ENCODE measurements around the gene ADCY5. TPM values are rescaled to one million over a fixed set of nuclear protein-coding genes. Genes with fewer than 3 reads are reported as not detected.

The ADCY5 gene
- polyA plus RNA-seq, 4 donors = 0.67 to 6.9 (median 5.0) TPM

DNA sequence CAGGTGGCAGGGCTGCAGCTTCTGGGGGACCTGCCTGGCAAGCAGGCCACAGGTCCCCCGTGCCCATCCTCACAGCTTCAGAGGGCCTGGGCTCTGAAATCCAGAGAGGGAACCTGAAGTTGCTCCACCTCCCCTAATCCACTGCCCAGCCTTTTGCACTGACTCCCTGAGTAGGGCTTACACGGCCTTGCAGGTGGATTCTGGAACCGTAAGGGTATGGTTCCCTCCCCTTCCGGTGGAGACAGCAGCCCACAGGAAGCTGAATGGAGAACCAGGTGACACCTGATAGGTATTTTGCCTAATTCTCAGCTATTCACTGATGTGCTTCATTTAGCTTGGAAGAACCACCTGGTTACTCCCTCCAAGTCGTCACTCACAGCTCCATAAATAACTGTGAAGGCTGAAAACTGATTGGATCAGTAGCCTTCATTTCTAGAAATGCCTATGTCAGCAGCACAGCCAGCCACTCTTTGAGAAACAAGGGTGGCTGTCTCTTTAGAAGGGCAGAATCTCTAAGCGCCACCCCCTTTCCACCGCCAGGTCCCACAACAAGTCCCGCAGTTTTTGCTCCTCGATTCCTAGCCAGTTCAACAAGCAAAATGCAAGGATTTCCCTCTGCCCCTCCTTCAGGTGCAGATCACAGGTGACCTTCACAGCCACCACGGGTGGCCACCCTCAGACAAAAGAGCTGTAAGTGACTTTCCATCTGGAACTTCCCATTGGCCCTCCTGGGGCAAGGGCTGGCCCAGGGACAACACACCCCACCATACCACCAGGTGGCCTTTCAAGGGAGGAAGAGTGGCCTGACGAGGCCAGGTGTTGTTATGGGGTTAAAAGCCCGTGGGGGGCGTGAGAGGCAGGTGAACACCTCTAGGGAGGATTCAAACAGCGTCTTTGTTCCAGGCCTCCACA, 134.3 kb downstream of the ADCY5 start:
- Histone ChIP-seq H3K36me3 (ENCODE audit: control insufficient read depth in 3 of 3, insufficient read depth in 2 of 3, low read depth in 1 of 3, low read length in 3 of 3) (peaks cover 0 to 60% (median 0%) of the 10 kb centered on the region in 3 donors), H3K9me3 (ENCODE audit: control insufficient read depth in 2 of 2, insufficient read depth in 1 of 2, low read depth in 1 of 2, low read length in 1 of 2) (no peaks in the 10 kb centered on the region), H3K4me1 (ENCODE audit: control insufficient read depth in 3 of 3, insufficient read depth in 2 of 3, low read depth in 1 of 3, low read length in 2 of 3) (no peaks in the 10 kb centered on the region), H3K27ac (ENCODE audit: low read depth in 1 of 3, low read length in 2 of 3) (no peak overlapping the region), H3K27me3 (ENCODE audit: control insufficient read depth in 3 of 3, insufficient read depth in 3 of 3, low read length in 3 of 3) (no peaks in the 10 kb centered on the region), H3K4me3 (ENCODE audit: low read depth in 1 of 3, low read length in 3 of 3) (no peak overlapping the region)
- FAIRE-seq (no peak), DNase-seq (no peak)
- WGBS, 3 donors = 49 to 60% (median 58%) methylated on average over 14 of the region's 14 CpGs

GRCh38 chr3:123313889-123314288, 135.0 kb downstream of the ADCY5 start:
- DNase-seq = no peak
- H3K27ac ChIP-seq (ENCODE audit: low read depth in 1 of 3, low read length in 2 of 3) = no peak overlapping the region
- WGBS, 3 donors = 48 to 74% (median 55%) methylated on average over 5 of the region's 5 CpGs

GRCh38 chr3:123312331-123313265, 136.3 kb downstream of the ADCY5 start:
- H3K27ac ChIP-seq (ENCODE audit: low read depth in 1 of 3, low read length in 2 of 3) = no peak overlapping the region
- no peak for DNase-seq
- no peak for FAIRE-seq

More at GRCh38 chr3:123313889-123314288, 135.0 kb downstream of the ADCY5 start:
- H3K27me3 ChIP-seq (ENCODE audit: control insufficient read depth in 3 of 3, insufficient read depth in 3 of 3, low read length in 3 of 3) = no peaks in the 10 kb centered on the region
- no peaks in the 10 kb centered on the region for H3K4me1 ChIP-seq (ENCODE audit: control insufficient read depth in 3 of 3, insufficient read depth in 2 of 3, low read depth in 1 of 3, low read length in 2 of 3)
- FAIRE-seq = no peak
- H3K9me3 ChIP-seq (ENCODE audit: control insufficient read depth in 2 of 2, insufficient read depth in 1 of 2, low read depth in 1 of 2, low read length in 1 of 2) = no peaks in the 10 kb centered on the region
- H3K36me3 ChIP-seq (ENCODE audit: control insufficient read depth in 3 of 3, insufficient read depth in 2 of 3, low read depth in 1 of 3, low read length in 3 of 3) = peaks cover 0 to 56% (median 0%) of the 10 kb centered on the region in 3 donors
- no peak overlapping the region for H3K4me3 ChIP-seq (ENCODE audit: low read depth in 1 of 3, low read length in 3 of 3)

DNA sequence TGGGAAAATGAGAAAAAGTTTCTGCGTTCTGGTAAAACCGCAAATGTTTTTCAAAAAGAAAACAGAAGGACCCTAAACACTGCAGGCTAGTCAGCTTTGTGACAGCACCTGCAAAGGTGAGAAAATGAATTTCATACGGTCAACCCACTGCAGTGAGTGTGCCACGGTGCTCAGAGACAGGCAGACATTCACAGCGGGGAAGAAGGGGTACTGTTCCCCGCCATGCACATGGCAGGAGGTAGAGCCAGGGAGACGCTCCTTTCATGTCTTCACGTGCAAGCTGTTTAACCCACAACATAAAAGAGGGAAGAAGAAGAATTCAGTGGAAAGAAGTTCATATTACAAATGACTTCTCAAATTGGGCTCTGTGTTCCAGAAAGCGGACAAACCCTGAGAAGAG, 137.7 kb downstream of the ADCY5 start:
- WGBS, 3 donors = 83 to 90% (median 89%) methylated on average over 9 of the region's 9 CpGs
- no peaks in the 10 kb centered on the region for H3K27me3 ChIP-seq (ENCODE audit: control insufficient read depth in 3 of 3, insufficient read depth in 3 of 3, low read length in 3 of 3)
- H3K4me3 ChIP-seq (ENCODE audit: low read depth in 1 of 3, low read length in 3 of 3) = no peak overlapping the region
- no peak overlapping the region for H3K27ac ChIP-seq (ENCODE audit: low read depth in 1 of 3, low read length in 2 of 3)
- H3K36me3 ChIP-seq (ENCODE audit: control insufficient read depth in 3 of 3, insufficient read depth in 2 of 3, low read depth in 1 of 3, low read length in 3 of 3) = peaks cover 0 to 45% (median 0%) of the 10 kb centered on the region in 3 donors
- FAIRE-seq = no peak
- H3K9me3 ChIP-seq (ENCODE audit: control insufficient read depth in 2 of 2, insufficient read depth in 1 of 2, low read depth in 1 of 2, low read length in 1 of 2) = no peaks in the 10 kb centered on the region
- no peaks in the 10 kb centered on the region for H3K4me1 ChIP-seq (ENCODE audit: control insufficient read depth in 3 of 3, insufficient read depth in 2 of 3, low read depth in 1 of 3, low read length in 2 of 3)
- no peak for DNase-seq

More at GRCh38 chr3:123312331-123313265, 136.3 kb downstream of the ADCY5 start:
- H3K4me3 ChIP-seq (ENCODE audit: low read depth in 1 of 3, low read length in 3 of 3) = no peak overlapping the region
- no peaks in the 10 kb centered on the region for H3K4me1 ChIP-seq (ENCODE audit: control insufficient read depth in 3 of 3, insufficient read depth in 2 of 3, low read depth in 1 of 3, low read length in 2 of 3)
- H3K27me3 ChIP-seq (ENCODE audit: control insufficient read depth in 3 of 3, insufficient read depth in 3 of 3, low read length in 3 of 3) = no peaks in the 10 kb centered on the region
- peaks cover 0 to 45% (median 0%) of the 10 kb centered on the region in 3 donors for H3K36me3 ChIP-seq (ENCODE audit: control insufficient read depth in 3 of 3, insufficient read depth in 2 of 3, low read depth in 1 of 3, low read length in 3 of 3)
- H3K9me3 ChIP-seq (ENCODE audit: control insufficient read depth in 2 of 2, insufficient read depth in 1 of 2, low read depth in 1 of 2, low read length in 1 of 2) = no peaks in the 10 kb centered on the region
- WGBS, 3 donors = 67 to 75% (median 69%) methylated on average over 16 of the region's 16 CpGs

DNA sequence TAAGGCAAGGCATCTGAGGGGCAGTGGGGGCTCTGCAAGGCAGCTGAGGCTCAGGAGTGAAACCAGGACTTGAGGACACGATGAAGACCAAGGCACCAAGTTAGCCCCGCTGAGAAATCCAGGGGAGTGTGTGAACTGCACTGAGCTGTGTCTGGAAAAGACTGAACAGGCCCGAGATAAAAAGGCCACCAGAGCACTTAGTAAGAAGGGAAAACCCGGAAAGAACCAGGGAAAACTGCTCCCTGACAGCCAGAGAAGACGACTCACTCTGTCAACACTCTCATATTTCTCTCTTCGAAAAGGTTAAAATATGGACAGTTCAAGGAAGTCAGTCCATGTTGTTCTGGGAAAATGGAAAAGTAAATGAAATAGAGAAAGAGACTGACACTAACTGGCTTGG, 138.1 kb downstream of the ADCY5 start:
- H3K27me3 ChIP-seq (ENCODE audit: control insufficient read depth in 3 of 3, insufficient read depth in 3 of 3, low read length in 3 of 3) = no peaks in the 10 kb centered on the region
- peaks cover 0 to 43% (median 0%) of the 10 kb centered on the region in 3 donors for H3K36me3 ChIP-seq (ENCODE audit: control insufficient read depth in 3 of 3, insufficient read depth in 2 of 3, low read depth in 1 of 3, low read length in 3 of 3)
- no peak overlapping the region for H3K4me3 ChIP-seq (ENCODE audit: low read depth in 1 of 3, low read length in 3 of 3)
- H3K27ac ChIP-seq (ENCODE audit: low read depth in 1 of 3, low read length in 2 of 3) = no peak overlapping the region
- no peaks in the 10 kb centered on the region for H3K4me1 ChIP-seq (ENCODE audit: control insufficient read depth in 3 of 3, insufficient read depth in 2 of 3, low read depth in 1 of 3, low read length in 2 of 3)
- FAIRE-seq = no peak
- 66 to 68% (median 66%) methylated on average over 6 of the region's 6 CpGs for WGBS, 3 donors
- no peaks in the 10 kb centered on the region for H3K9me3 ChIP-seq (ENCODE audit: control insufficient read depth in 2 of 2, insufficient read depth in 1 of 2, low read depth in 1 of 2, low read length in 1 of 2)
- no peak for DNase-seq

- no peaks in the 10 kb centered on the region for H3K4me1 ChIP-seq (ENCODE audit: control insufficient read depth in 3 of 3, insufficient read depth in 2 of 3, low read depth in 1 of 3, low read length in 2 of 3)
- no peaks in the 10 kb centered on the region for H3K27me3 ChIP-seq (ENCODE audit: control insufficient read depth in 3 of 3, insufficient read depth in 3 of 3, low read length in 3 of 3)
- H3K9me3 ChIP-seq (ENCODE audit: control insufficient read depth in 2 of 2, insufficient read depth in 1 of 2, low read depth in 1 of 2, low read length in 1 of 2) = peaks cover 0 to 6% of the 10 kb centered on the region in 2 donors
- FAIRE-seq (no peak), DNase-seq (no peak)
- H3K36me3 ChIP-seq (ENCODE audit: control insufficient read depth in 3 of 3, insufficient read depth in 2 of 3, low read depth in 1 of 3, low read length in 3 of 3) = peaks cover 0 to 42% (median 0%) of the 10 kb centered on the region in 3 donors
- H3K27ac ChIP-seq (ENCODE audit: low read depth in 1 of 3, low read length in 2 of 3) = no peak overlapping the region
- H3K4me3 ChIP-seq (ENCODE audit: low read depth in 1 of 3, low read length in 3 of 3) = no peak overlapping the region
- 91 to 94% (median 91%) methylated on average over 8 of the region's 8 CpGs for WGBS, 3 donors
Measured at GRCh38 chr3:123310186-123310585, 138.7 kb downstream of the ADCY5 start.

GRCh38 chr3:123307064-123307463, 141.8 kb downstream of the ADCY5 start:
- Histone ChIP-seq H3K4me3 (ENCODE audit: low read depth in 1 of 3, low read length in 3 of 3) (no peak overlapping the region), H3K36me3 (ENCODE audit: control insufficient read depth in 3 of 3, insufficient read depth in 2 of 3, low read depth in 1 of 3, low read length in 3 of 3) (peaks cover 0 to 33% (median 0%) of the 10 kb centered on the region in 3 donors), H3K27me3 (ENCODE audit: control insufficient read depth in 3 of 3, insufficient read depth in 3 of 3, low read length in 3 of 3) (no peaks in the 10 kb centered on the region), H3K27ac (ENCODE audit: low read depth in 1 of 3, low read length in 2 of 3) (no peak overlapping the region), H3K4me1 (ENCODE audit: control insufficient read depth in 3 of 3, insufficient read depth in 2 of 3, low read depth in 1 of 3, low read length in 2 of 3) (no peaks in the 10 kb centered on the region), H3K9me3 (ENCODE audit: control insufficient read depth in 2 of 2, insufficient read depth in 1 of 2, low read depth in 1 of 2, low read length in 1 of 2) (peaks cover 0 to 7% of the 10 kb centered on the region in 2 donors)
- 81 to 85% (median 82%) methylated on average over 5 of the region's 5 CpGs for WGBS, 3 donors
- DNase-seq = no peak
- FAIRE-seq = no peak

DNA sequence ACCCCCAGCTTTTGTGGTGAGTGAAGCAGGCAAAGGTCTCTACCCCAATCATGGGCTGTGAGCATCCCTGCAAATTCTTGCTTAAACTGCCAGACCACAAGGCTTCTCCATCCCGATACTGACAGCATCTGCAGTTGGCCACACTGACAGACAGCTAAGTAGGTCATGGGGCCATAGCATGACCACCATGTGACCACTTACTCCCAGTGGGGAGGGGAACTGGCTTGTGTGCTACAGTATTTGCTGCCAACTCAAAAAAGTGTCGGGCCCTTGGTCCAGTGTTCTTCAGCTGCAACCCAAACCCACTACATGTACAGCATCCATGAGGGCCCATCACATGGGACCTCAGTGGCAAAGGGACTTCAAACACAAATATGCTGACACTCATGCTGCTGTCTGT, 143.7 kb downstream of the ADCY5 start:
- H3K4me1 ChIP-seq (ENCODE audit: control insufficient read depth in 3 of 3, insufficient read depth in 2 of 3, low read depth in 1 of 3, low read length in 2 of 3) = no peaks in the 10 kb centered on the region
- H3K36me3 ChIP-seq (ENCODE audit: control insufficient read depth in 3 of 3, insufficient read depth in 2 of 3, low read depth in 1 of 3, low read length in 3 of 3) = peaks cover 0 to 33% (median 0%) of the 10 kb centered on the region in 3 donors
- no peaks in the 10 kb centered on the region for H3K27me3 ChIP-seq (ENCODE audit: control insufficient read depth in 3 of 3, insufficient read depth in 3 of 3, low read length in 3 of 3)
- no peak overlapping the region for H3K27ac ChIP-seq (ENCODE audit: low read depth in 1 of 3, low read length in 2 of 3)
- no peak for DNase-seq
- peaks cover 0 to 7% of the 10 kb centered on the region in 2 donors for H3K9me3 ChIP-seq (ENCODE audit: control insufficient read depth in 2 of 2, insufficient read depth in 1 of 2, low read depth in 1 of 2, low read length in 1 of 2)
- no peak overlapping the region for H3K4me3 ChIP-seq (ENCODE audit: low read depth in 1 of 3, low read length in 3 of 3)
- FAIRE-seq = no peak
- WGBS, 3 donors = 76 to 96% (median 80%) methylated on average over 2 of the region's 2 CpGs

Measured in small intestine (tissue), 7 donors.